DND-41 (cell line): Measurements from ENCODE around the gene SEC61B.

Experiments
- ATAC-seq: fragments of 200-7000 bp; cut with Tn5 transposase; 3 replicates; pipeline ENCODE4 v1.9.1; 2021; ENCODE audit warnings: low read depth; ENCODE audit not compliant: insufficient read depth
- DNase-seq: peaks from one replicate; pipeline ENCODE4 v3.0.0-alpha.2; 2020
- H2AFZ ChIP-seq: 2 replicates; pipeline ENCODE4 v1.6.0; 2012; ENCODE audit warnings: low read depth, low read length
- H3K27ac ChIP-seq: 2 replicates; pipeline ENCODE4 v1.5.1; 2012; ENCODE audit warnings: low read length, inconsistent platforms
- H3K27me3 ChIP-seq: fragments of 200-600 bp; sonication (generic); 2 replicates; pipeline ENCODE4 v1.6.0; 2012; ENCODE audit warnings: low read length, mild to moderate bottlenecking, inconsistent platforms; ENCODE audit not compliant: insufficient read depth, poor library complexity
- H3K36me3 ChIP-seq: 2 replicates; pipeline ENCODE4 v1.5.1; 2012; ENCODE audit warnings: low read length, inconsistent platforms; ENCODE audit not compliant: insufficient read depth
- H3K4me1 ChIP-seq: 2 replicates; pipeline ENCODE4 v1.5.1; 2012; ENCODE audit warnings: mild to moderate bottlenecking, low read length; ENCODE audit not compliant: insufficient read depth
- H3K4me2 ChIP-seq: 2 replicates; pipeline ENCODE4 v1.6.0; 2012; ENCODE audit warnings: mild to moderate bottlenecking, moderate library complexity, low read length, inconsistent platforms; ENCODE audit not compliant: insufficient read depth
- H3K4me3 ChIP-seq, 2 experiments: fragments of 200-600 bp in 1 of 2; shearing (Covaris generic) in 1 of 2; 2 replicates each; pipeline ENCODE4 v1.5.1; 2012 to 2016; ENCODE audit warnings: inconsistent platforms in 2 of 2, low read length in 2 of 2, mild to moderate bottlenecking in 2 of 2, low read depth in 1 of 2, moderate library complexity in 1 of 2
- H3K79me2 ChIP-seq: 2 replicates; pipeline ENCODE4 v1.6.0; 2012; ENCODE audit warnings: low read length, inconsistent platforms; ENCODE audit not compliant: insufficient read depth
- H3K9ac ChIP-seq: 2 replicates; pipeline ENCODE4 v1.6.0; 2012; ENCODE audit warnings: low read depth, mild to moderate bottlenecking, inconsistent platforms, low read length, moderate library complexity
- H3K9me3 ChIP-seq: 2 replicates; pipeline ENCODE4 v1.5.1; 2012; ENCODE audit warnings: low read length, moderate library complexity, mild to moderate bottlenecking, inconsistent platforms; ENCODE audit not compliant: insufficient read depth, severe bottlenecking
- H4K20me1 ChIP-seq: 2 replicates; pipeline ENCODE4 v1.6.0; 2012; ENCODE audit warnings: low read length; ENCODE audit not compliant: insufficient read depth
- CTCF ChIP-seq: IDR thresholded peaks from 2 replicates; pipeline ENCODE4 v1.5.1; 2012; ENCODE audit warnings: borderline replicate concordance, low read length, moderate library complexity, mild to moderate bottlenecking; ENCODE audit not compliant: poor library complexity, severe bottlenecking; ENCODE audit errors: extremely low read depth
- EZH2 ChIP-seq: IDR thresholded peaks from 3 replicates; pipeline ENCODE4 v1.6.1; 2012; ENCODE audit warnings: borderline replicate concordance, low read depth, mild to moderate bottlenecking, moderate library complexity, low read length, inconsistent platforms; ENCODE audit not compliant: severe bottlenecking

SEC61B gene

GRCh38 chr9:99249619-99250018 lies 27.5 kb downstream of the SEC61B start:
- Histone ChIP-seq H3K79me2 (no peaks in the 10 kb centered on the region), H3K9me3 (no peaks in the 10 kb centered on the region), H3K36me3 (no peaks in the 10 kb centered on the region), H3K27ac (no peak overlapping the region), H4K20me1 (no peaks in the 10 kb centered on the region), H3K4me2 (no peak overlapping the region), H3K4me1 (peaks cover 12% of the 10 kb centered on the region), H3K27me3 (no peaks in the 10 kb centered on the region), H2AFZ (no peak overlapping the region), H3K9ac (no peak overlapping the region), H3K4me3 (no peak overlapping the region)
- ATAC-seq (no peak), DNase-seq (no peak)
- no peak for TF ChIP-seq CTCF
- no peak for TF ChIP-seq EZH2

- Histone ChIP-seq H3K36me3 (no peaks in the 10 kb centered on the region), H4K20me1 (no peaks in the 10 kb centered on the region), H2AFZ (no peak overlapping the region), H3K4me3 (no peak overlapping the region), H3K79me2 (no peaks in the 10 kb centered on the region), H3K9ac (no peak overlapping the region), H3K27me3 (no peaks in the 10 kb centered on the region), H3K9me3 (no peaks in the 10 kb centered on the region), H3K27ac (no peak overlapping the region), H3K4me2 (no peak overlapping the region), H3K4me1 (peaks cover 12% of the 10 kb centered on the region)
- ATAC-seq: no peak
- no peak for TF ChIP-seq EZH2
- no peak for TF ChIP-seq CTCF
- DNase-seq: no peak
Observed at GRCh38 chr9:99251157-99251556, 29.1 kb downstream of the SEC61B start.

GRCh38 chr9:99253134-99253533 lies 31.1 kb downstream of the SEC61B start:
- no peak overlapping the region for H3K9ac ChIP-seq
- DNase-seq: no peak
- no peaks in the 10 kb centered on the region for H3K9me3 ChIP-seq
- no peak overlapping the region for H3K4me3 ChIP-seq
- H3K79me2 ChIP-seq: no peaks in the 10 kb centered on the region
- H3K27me3 ChIP-seq: no peaks in the 10 kb centered on the region
- no peak for ATAC-seq
- peaks cover 12% of the 10 kb centered on the region for H3K4me1 ChIP-seq
- peak overlapping the region; percentile 42; the same call in 1 of the 2 replicates for H3K4me2 ChIP-seq
- no peak overlapping the region for H3K27ac ChIP-seq
- TF ChIP-seq CTCF (no peak), EZH2 (no peak)
- no peak overlapping the region for H2AFZ ChIP-seq
- H4K20me1 ChIP-seq: no peaks in the 10 kb centered on the region
- H3K36me3 ChIP-seq: no peaks in the 10 kb centered on the region
